GM23338 (cell line): ENCODE measurements around the gene HDAC9.

Source experiments
- CREB1 ChIP-seq: fragments of 250-450 bp; sonication (Bioruptor Pico); IDR thresholded peaks from 2 replicates; pipeline ENCODE4 v1.5.0; 2020; ENCODE audit warnings: low read depth, mild to moderate bottlenecking, moderate library complexity
- CTCF ChIP-seq, 2 experiments: fragments of 200-600 bp in 1 of 2; sonication (generic) in 1 of 2; conservative IDR thresholded peaks; 2 replicates each; pipeline versions ENCODE4 v1.5.1 to v1.6.1; 2016 to 2017; ENCODE audit warnings: antibody characterized with exemption in 2 of 2, low read depth in 2 of 2, mild to moderate bottlenecking in 2 of 2, moderate library complexity in 1 of 2
- EZH2 ChIP-seq: fragments of 200-600 bp; sonication (generic); IDR thresholded peaks from one replicate; pipeline ENCODE4 v1.8.0; 2017; ENCODE audit warnings: antibody characterized with exemption, mild to moderate bottlenecking, low read depth; ENCODE audit not compliant: unreplicated experiment
- REST ChIP-seq: IDR thresholded peaks from one replicate; pipeline ENCODE4 v1.6.1; 2018; ENCODE audit warnings: antibody characterized with exemption; ENCODE audit not compliant: unreplicated experiment

GRCh38 chr7:18864967-18865366 is 369.4 kb downstream of the HDAC9 start:
- TF ChIP-seq CTCF (conservative IDR thresholded peaks at IDR 0.05; ENCODE audit: low read depth in 2 of 2) (no peak), CREB1 (CRISPR knock-in tag) (no peak), EZH2 (no peak), REST (no peak)
